HCT116 (cell line): ENCODE measurements around the gene LDLRAD4.

Source experiments
- POLR2AphosphoS5 ChIP-seq: IDR thresholded peaks from 2 replicates; pipeline ENCODE4 v1.6.1; 2011; ENCODE audit warnings: mild to moderate bottlenecking, low read depth, low read length, moderate library complexity
- SP1 ChIP-seq: IDR thresholded peaks from 2 replicates; pipeline ENCODE4 v1.6.1; 2012; ENCODE audit warnings: low read depth

GRCh38 chr18:13401404-13401803, 182.8 kb downstream of the LDLRAD4 start:
- TF ChIP-seq POLR2AphosphoS5: no peak
- TF ChIP-seq SP1: no peak
